Epithelial cell of proximal tubule (primary cell): ENCODE results near the gene LGR6. TPM values are rescaled to one million over a fixed set of nuclear protein-coding genes. Genes with fewer than 3 reads are reported as not detected.
A peak's percentile ranks its signal among the peaks of the same experiment; 100 is the strongest.

ENCODE experiments used
- DNase-seq: peaks from one replicate; pipeline ENCODE4 v3.0.0-alpha.2; 2011; ENCODE audit warnings: low read depth
- H3K4me3 ChIP-seq: 2 replicates; pipeline ENCODE4 v1.5.1; 2011; ENCODE audit warnings: low read depth, mild to moderate bottlenecking, low read length
- total RNA-seq: library from RNA; depleted of rRNA; stranded (reverse); fragments of >200 nt; gene quantifications from 2 replicates; pipeline ENCODE4 v1.2.3, GENCODE V29; 2015
- TF ChIP-seq, protein P1 (sequence below): conservative IDR thresholded peaks from 2 replicates; pipeline ENCODE4 v1.5.1; 2012; ENCODE audit warnings: low read depth, mild to moderate bottlenecking, low read length

The LGR6 gene
- total RNA-seq, 1 donor from 2014 or later = not detected

DNA sequence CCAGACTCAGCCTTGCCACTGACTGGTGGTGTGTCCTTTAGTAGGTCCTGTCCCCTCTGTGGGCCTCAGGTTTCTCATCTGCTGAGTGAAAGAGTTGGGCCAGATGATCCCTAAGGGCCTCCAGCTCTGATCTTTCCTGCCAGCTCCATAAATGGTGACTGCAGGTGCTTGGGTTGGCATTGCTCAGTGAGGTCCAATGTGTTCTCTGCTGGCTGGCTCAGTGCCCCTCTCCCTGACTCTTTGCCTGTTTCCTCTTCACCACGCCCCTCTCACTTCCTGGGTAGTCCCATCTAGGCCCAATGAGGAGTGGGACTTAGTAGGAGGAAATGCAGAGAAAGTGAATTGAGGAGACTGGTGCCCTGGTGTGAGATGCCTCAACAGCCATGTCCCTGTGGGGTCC is 111.6 kb downstream of the LGR6 start:
- TF ChIP-seq, protein P1, sequence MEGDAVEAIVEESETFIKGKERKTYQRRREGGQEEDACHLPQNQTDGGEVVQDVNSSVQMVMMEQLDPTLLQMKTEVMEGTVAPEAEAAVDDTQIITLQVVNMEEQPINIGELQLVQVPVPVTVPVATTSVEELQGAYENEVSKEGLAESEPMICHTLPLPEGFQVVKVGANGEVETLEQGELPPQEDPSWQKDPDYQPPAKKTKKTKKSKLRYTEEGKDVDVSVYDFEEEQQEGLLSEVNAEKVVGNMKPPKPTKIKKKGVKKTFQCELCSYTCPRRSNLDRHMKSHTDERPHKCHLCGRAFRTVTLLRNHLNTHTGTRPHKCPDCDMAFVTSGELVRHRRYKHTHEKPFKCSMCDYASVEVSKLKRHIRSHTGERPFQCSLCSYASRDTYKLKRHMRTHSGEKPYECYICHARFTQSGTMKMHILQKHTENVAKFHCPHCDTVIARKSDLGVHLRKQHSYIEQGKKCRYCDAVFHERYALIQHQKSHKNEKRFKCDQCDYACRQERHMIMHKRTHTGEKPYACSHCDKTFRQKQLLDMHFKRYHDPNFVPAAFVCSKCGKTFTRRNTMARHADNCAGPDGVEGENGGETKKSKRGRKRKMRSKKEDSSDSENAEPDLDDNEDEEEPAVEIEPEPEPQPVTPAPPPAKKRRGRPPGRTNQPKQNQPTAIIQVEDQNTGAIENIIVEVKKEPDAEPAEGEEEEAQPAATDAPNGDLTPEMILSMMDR = no peak
- DNase-seq = no peak

DNA sequence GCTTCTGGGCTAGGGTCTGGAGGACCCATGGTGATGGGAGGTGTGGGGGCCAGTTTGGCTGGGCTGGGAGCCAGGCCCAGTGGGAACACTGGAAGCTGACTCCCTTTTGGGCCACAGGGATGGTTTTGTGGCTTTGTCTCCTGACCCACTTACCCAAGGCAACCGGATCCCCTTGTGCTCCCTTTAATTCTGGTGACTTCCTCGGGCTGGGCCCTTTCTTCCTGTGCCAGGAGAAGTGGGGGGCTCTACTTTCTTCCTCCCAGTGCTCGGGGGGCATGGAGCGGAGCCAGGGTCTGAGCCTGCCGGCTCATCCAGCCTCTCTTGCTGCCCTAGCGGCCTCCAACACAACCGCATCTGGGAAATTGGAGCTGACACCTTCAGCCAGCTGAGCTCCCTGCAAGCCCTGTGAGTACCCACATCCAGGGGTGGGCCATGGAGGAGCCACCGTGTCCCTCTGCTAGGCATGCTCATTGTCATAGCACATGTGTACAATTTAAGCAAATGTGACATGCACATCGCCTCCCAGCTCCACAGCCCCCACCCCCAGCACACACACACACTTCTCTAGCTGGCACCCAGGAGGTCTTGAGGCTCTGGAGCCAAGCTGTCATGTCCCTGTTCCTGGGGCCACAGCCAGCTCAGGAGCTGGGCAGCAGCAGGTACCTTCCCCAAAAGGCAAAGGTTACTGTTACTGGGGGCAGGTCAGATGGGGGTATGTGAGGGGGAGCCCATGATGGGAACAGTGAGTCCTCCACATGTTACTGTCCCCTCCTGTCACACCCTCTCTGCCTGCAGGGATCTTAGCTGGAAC is 113.1 kb downstream of the LGR6 start:
- no peak overlapping the region for H3K4me3 ChIP-seq
- TF ChIP-seq, protein P1 = no peak
- no peak for DNase-seq

More for the DNA sequence above, 111.6 kb downstream of the LGR6 start:
- H3K4me3 ChIP-seq = no peak overlapping the region

DNA sequence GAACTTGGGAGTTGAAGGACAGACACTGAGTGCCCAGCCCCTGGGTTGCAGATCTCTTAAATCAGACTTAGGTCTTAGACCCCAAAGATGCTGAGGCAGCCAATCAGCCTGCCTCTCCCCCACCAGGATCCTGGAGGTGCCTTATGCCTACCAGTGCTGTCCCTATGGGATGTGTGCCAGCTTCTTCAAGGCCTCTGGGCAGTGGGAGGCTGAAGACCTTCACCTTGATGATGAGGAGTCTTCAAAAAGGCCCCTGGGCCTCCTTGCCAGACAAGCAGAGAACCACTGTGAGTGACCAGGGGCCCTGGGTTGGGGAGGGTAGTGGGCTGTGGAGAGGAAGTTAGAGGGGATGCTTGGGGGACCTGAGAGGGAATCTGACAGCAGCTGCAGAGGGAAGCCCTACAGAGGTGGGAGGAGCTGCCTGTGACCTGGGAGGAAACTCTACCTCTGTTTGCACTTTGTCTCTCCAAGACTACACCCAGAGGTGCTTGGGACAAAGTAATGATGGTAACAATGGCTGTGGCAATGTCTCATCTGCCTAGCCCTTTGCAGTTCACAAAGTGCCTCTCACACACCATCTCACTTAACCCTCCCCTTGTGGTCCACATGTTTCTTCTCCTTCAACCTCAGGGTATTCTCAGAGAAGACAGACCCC is 116.6 kb downstream of the LGR6 start:
- DNase-seq = no peak
- TF ChIP-seq, protein P1 = no peak
- H3K4me3 ChIP-seq = no peak overlapping the region

DNA sequence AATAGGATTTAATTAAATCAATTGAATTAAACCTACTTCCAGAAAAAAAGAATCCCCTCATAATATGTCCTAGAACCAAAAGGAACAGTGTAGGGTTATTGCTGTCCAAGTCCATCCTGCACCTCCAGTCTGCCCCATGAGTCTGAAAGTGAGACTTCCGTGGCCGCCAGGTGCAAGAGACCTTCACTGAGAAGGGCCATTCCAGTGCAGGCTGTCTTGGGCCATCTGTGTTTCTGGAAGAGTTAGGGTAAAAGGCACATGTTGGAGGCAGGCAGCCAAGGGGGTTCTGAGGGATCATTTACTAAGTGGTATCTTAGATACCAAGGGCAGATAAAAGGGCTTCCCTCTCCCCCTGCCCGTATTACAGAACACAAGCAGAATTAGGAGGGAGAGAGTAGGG is 117.1 kb downstream of the LGR6 start:
- no peak for DNase-seq
- H3K4me3 ChIP-seq = no peak overlapping the region
- TF ChIP-seq, protein P1 = no peak

DNA sequence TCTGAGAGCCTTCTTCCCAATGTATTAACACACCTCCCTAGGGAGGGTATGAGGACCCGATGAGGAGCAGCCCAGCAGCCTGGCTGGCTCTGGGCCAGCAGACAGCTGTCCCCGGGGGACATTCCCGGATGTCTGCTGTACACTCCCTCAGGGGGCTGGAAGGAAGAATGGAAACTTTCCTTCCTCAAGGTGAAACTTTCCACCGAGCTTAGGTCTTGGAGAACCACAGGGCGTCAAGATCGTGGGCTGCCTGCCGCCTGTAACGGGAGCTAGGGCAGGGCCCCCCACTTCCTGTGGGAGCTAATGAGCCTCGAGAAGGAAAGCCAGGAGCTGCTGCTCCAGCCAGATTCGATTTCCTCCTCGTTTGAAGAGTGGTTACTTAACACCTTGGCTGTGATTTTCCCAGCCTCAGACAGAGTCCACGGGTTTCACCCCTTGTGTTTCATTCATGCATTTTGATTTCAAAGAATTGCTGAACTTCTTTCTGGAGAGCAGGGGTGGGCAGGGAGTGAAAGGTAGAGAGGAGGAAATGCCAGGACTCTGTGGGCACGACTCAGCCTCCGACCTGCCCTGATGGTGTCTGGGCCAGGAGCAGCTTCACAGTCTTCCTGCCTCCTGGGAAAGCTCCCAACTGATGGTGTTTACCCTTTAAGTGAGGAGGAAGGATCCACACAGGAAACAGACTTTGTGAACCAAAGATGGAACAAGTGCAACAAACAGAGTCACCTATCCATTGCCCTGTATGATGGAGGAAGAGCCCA is 118.5 kb downstream of the LGR6 start:
- H3K4me3 ChIP-seq = no peak overlapping the region
- TF ChIP-seq, protein P1 = no peak
- DNase-seq = no peak

DNA sequence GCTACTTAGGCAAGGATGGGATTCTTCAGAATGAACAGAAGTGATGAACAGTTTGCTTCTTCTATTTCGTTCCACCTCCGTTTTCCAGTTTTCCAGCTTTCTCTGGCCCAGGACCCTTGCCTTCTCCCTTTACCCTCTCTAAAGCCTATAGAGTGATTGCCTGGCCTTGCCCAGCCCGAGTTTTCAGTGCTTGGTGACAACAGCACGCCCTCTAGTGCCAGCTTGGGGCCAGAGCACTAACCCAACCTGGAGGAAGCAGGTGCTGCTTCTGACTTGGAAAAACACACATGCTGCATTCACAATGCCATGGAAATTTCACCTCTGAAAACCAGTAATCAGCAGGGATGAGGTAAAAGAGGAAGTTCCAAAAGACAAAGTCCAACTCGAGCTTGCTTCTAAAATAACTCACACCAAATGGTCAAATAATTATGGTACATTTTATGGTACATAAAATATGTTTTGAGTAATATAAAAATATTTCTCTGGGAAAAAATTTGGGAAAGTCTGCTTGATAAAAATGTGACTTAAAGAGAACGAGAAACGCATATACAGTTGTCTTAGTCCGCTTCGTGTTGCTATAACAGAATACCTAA is 122.1 kb downstream of the LGR6 start:
- no peak overlapping the region for H3K4me3 ChIP-seq
- no peak for DNase-seq
- TF ChIP-seq, protein P1 = peak; percentile 100
